Measurements from ENCODE around the gene CRYBA2.

DNA sequence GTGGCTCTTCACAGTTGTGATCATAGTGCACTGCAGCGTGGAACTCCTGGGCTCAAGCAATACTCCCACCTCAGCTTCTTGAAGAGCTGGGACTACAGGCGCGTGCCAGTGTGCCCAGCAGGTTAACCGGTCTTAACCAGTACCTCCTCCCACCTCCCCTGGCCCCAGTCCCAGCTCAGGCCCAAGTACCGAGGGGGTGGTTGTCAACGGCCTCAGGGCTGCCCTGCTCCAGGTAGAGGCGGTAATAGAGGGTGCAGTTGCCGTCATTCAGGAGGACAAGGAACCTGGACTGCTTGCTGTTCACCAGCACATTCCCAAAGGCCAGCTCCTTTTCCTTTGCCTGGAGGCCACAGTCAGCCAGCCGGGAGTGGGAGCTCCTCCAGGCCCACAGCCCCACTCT is 28.4 kb upstream of the CRYBA2 start:
- TF ChIP-seq, protein P1, sequence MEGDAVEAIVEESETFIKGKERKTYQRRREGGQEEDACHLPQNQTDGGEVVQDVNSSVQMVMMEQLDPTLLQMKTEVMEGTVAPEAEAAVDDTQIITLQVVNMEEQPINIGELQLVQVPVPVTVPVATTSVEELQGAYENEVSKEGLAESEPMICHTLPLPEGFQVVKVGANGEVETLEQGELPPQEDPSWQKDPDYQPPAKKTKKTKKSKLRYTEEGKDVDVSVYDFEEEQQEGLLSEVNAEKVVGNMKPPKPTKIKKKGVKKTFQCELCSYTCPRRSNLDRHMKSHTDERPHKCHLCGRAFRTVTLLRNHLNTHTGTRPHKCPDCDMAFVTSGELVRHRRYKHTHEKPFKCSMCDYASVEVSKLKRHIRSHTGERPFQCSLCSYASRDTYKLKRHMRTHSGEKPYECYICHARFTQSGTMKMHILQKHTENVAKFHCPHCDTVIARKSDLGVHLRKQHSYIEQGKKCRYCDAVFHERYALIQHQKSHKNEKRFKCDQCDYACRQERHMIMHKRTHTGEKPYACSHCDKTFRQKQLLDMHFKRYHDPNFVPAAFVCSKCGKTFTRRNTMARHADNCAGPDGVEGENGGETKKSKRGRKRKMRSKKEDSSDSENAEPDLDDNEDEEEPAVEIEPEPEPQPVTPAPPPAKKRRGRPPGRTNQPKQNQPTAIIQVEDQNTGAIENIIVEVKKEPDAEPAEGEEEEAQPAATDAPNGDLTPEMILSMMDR (IDR thresholded peaks at IDR 0.05) = no peak
- no peak for TF ChIP-seq REST (IDR thresholded peaks at IDR 0.05; ENCODE audit: insufficient read depth in 1 of 2, low read depth in 2 of 2, low read length in 1 of 2)
- TF ChIP-seq POLR2AphosphoS5 (IDR thresholded peaks at IDR 0.05; ENCODE audit: low read depth, low read length) = no peak
